ENCODE measurements around the gene CREG1.
A peak's percentile ranks its signal among the peaks of the same experiment; 100 is the strongest.

CREG1 gene

GRCh38 chr1:167532964-167533824, 20.4 kb downstream of the CREG1 start:
- H3K4me3 ChIP-seq (replicated peaks in 1 of 2; ENCODE audit: low read depth in 2 of 2, low read length in 2 of 2) = no peak overlapping the region
- TF ChIP-seq, protein P1, sequence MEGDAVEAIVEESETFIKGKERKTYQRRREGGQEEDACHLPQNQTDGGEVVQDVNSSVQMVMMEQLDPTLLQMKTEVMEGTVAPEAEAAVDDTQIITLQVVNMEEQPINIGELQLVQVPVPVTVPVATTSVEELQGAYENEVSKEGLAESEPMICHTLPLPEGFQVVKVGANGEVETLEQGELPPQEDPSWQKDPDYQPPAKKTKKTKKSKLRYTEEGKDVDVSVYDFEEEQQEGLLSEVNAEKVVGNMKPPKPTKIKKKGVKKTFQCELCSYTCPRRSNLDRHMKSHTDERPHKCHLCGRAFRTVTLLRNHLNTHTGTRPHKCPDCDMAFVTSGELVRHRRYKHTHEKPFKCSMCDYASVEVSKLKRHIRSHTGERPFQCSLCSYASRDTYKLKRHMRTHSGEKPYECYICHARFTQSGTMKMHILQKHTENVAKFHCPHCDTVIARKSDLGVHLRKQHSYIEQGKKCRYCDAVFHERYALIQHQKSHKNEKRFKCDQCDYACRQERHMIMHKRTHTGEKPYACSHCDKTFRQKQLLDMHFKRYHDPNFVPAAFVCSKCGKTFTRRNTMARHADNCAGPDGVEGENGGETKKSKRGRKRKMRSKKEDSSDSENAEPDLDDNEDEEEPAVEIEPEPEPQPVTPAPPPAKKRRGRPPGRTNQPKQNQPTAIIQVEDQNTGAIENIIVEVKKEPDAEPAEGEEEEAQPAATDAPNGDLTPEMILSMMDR (IDR thresholded peaks at IDR 0.05; ENCODE audit: low read depth, low read length) = no peak
- peak in 1 of 2 donors; percentile 44 for DNase-seq (ENCODE audit: low read depth in 2 of 2)

- TF ChIP-seq, protein P1 (IDR thresholded peaks at IDR 0.05; ENCODE audit: low read depth, low read length) = no peak
- no peak for DNase-seq (ENCODE audit: low read depth in 2 of 2)
- no peak overlapping the region for H3K4me3 ChIP-seq (replicated peaks in 1 of 2; ENCODE audit: low read depth in 2 of 2, low read length in 2 of 2)
These were observed 21.2 kb downstream of the CREG1 start for GRCh38 chr1:167532375-167532774.

- H3K4me3 ChIP-seq (replicated peaks in 1 of 2; ENCODE audit: low read depth in 2 of 2, low read length in 2 of 2) = no peak overlapping the region
- TF ChIP-seq, protein P1 (IDR thresholded peaks at IDR 0.05; ENCODE audit: low read depth, low read length) = no peak
- DNase-seq (ENCODE audit: low read depth in 2 of 2) = peak in 1 of 2 donors; percentile 41
These were observed 23.6 kb downstream of the CREG1 start for GRCh38 chr1:167529829-167530474.

GRCh38 chr1:167528057-167528728, 25.4 kb downstream of the CREG1 start:
- H3K4me3 ChIP-seq (replicated peaks in 1 of 2; ENCODE audit: low read depth in 2 of 2, low read length in 2 of 2) = no peak overlapping the region
- DNase-seq (ENCODE audit: low read depth in 2 of 2) = no peak
- TF ChIP-seq, protein P1 (IDR thresholded peaks at IDR 0.05; ENCODE audit: low read depth, low read length) = no peak

DNA sequence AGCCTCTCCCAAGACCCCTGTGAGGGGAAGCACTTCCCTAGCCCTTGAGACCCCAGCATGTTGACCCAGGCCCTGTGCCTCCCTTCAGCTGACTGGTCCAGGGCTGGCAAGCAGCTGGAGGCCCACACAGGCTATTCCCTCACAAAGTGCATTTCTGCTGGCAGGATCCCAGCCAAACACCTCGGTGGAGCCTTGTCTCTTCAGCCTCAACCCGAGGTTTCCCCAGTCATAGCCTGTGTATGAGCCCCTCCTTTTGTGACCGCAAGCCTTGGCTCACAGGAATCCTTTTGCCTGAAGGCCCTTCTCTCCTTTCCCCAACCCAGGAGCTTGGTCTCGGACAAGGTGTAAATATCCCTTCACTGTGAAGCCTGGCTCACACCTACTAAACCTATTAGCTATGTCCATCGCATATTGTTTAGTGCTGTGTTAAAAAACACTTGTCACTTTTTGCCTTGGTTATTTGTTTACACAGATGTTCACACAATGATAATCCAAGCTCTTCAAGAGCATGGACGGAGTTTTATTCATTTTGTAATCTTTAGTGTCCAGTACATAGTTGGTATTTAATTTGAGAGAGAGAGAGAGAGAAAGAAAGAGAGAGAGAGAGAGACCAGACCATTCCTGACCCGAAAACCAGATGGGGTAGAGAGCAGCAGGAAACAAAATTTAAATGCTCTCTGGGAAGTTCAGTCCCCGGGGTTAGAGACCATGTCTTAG, 26.7 kb downstream of the CREG1 start:
- no peak overlapping the region for H3K4me3 ChIP-seq (replicated peaks in 1 of 2; ENCODE audit: low read depth in 2 of 2, low read length in 2 of 2)
- no peak for DNase-seq (ENCODE audit: low read depth in 2 of 2)
- TF ChIP-seq, protein P1 (IDR thresholded peaks at IDR 0.05; ENCODE audit: low read depth, low read length) = no peak

DNA sequence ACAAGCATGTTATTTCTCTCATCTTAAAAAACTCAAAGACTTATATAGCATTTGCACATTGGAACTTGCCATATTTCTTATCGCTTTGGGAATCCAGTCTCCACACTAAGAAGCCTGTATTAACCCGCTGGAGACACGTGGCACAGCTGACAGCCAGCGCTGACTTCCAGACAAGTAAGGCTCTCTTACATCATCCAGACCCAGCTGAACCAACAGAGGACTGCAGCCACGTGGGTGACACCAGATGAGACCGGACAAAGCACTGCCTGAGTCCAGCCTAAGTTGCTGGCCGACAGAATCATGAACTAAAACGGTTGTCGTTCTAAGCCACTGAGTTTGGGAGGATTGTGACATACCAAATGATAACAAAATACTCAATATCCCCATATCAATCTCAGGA, 28.9 kb downstream of the CREG1 start:
- TF ChIP-seq, protein P1 (IDR thresholded peaks at IDR 0.05; ENCODE audit: low read depth, low read length) = no peak
- DNase-seq (ENCODE audit: low read depth in 2 of 2) = peak in 1 of 2 donors; percentile 27
- H3K4me3 ChIP-seq (replicated peaks in 1 of 2; ENCODE audit: low read depth in 2 of 2, low read length in 2 of 2) = no peak overlapping the region
